Measurements from ENCODE around the gene HK3.

GRCh38 chr5:176830995-176831423 lies 68.1 kb downstream of the HK3 start:
- TF ChIP-seq CTCF (IDR thresholded peaks at IDR 0.05; ENCODE audit: poor library complexity, severe bottlenecking) (no peak), POLR2AphosphoS5 (IDR thresholded peaks at IDR 0.05) (no peak), SMC3 (conservative IDR thresholded peaks at IDR 0.05; ENCODE audit: poor library complexity) (no peak), MXI1 (conservative IDR thresholded peaks at IDR 0.05; ENCODE audit: poor library complexity, severe bottlenecking) (no peak), TAF1 (IDR thresholded peaks at IDR 0.05; ENCODE audit: low read depth) (no peak), RAD21 (conservative IDR thresholded peaks at IDR 0.05) (no peak), EZH2 (IDR thresholded peaks at IDR 0.05; ENCODE audit: borderline replicate concordance, insufficient read depth, low read length, poor library complexity, severe bottlenecking) (no peak), EP300 (conservative IDR thresholded peaks at IDR 0.05; ENCODE audit: poor library complexity, severe bottlenecking) (no peak)

All from neural cell (in vitro differentiated cells).